ENCODE measurements around the gene PTPRA. TPM values are rescaled to one million over a fixed set of nuclear protein-coding genes. Genes with fewer than 3 reads are reported as not detected.

The PTPRA gene
- total RNA-seq, 2 experiments from 2014 or later = 65.4 to 69.5 TPM

DNA sequence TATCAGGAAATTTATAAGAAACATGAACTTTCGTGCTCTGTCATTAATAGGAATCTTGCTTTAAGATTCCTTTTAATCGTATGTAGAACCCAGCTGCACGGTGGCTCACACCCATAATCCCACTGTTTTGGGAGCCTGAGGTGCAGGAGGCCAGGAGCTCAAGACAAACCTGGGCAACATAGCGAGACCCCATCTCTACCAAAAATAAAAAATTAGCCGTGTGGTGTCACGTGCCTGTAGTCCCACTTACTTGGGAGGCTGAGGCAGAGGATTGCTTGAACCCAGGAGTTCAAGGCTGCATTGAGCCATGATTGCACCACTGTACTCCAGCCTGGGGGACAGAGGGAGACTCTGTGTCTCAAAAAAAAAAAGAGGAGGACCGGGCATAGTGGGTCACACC, 7.4 kb downstream of the PTPRA start:
- Histone ChIP-seq H3K4me3 (ENCODE audit: low read length) (no peak overlapping the region), H3K4me1 (ENCODE audit: insufficient read depth, low read length) (peaks cover 25% of the 10 kb centered on the region), H3K9me3 (ENCODE audit: control insufficient read depth in 1 of 2, insufficient read depth in 1 of 2, low read length in 2 of 2) (no peaks in the 10 kb centered on the region), H3K27ac (ENCODE audit: low read depth in 1 of 2, low read length in 2 of 2) (no peak overlapping the region), H3K36me3 (ENCODE audit: insufficient read depth, low read length) (peaks cover 4% of the 10 kb centered on the region), H3K27me3 (ENCODE audit: control insufficient read depth in 1 of 2, insufficient read depth in 2 of 2, low read length in 2 of 2) (no peaks in the 10 kb centered on the region)
- Mint-ChIP-seq H3K27ac (no peak overlapping the region), H3K27me3 (no peaks in the 10 kb centered on the region), H3K4me1 (ENCODE audit: low read depth) (peaks cover 60% of the 10 kb centered on the region), H3K4me3 (no peak overlapping the region), H3K9me3 (no peaks in the 10 kb centered on the region), H3K36me3 (ENCODE audit: low read depth) (peaks cover 20% of the 10 kb centered on the region)
- TF ChIP-seq, protein P1, sequence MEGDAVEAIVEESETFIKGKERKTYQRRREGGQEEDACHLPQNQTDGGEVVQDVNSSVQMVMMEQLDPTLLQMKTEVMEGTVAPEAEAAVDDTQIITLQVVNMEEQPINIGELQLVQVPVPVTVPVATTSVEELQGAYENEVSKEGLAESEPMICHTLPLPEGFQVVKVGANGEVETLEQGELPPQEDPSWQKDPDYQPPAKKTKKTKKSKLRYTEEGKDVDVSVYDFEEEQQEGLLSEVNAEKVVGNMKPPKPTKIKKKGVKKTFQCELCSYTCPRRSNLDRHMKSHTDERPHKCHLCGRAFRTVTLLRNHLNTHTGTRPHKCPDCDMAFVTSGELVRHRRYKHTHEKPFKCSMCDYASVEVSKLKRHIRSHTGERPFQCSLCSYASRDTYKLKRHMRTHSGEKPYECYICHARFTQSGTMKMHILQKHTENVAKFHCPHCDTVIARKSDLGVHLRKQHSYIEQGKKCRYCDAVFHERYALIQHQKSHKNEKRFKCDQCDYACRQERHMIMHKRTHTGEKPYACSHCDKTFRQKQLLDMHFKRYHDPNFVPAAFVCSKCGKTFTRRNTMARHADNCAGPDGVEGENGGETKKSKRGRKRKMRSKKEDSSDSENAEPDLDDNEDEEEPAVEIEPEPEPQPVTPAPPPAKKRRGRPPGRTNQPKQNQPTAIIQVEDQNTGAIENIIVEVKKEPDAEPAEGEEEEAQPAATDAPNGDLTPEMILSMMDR (IDR thresholded peaks at IDR 0.05) = no peak
- ChIA-PET POLR2A (interaction anchor here (0.6 kb wide), 1 partner anchor 49 kb away, joined by 6 read pairs; no protein-coding TSS in a partner anchor), CTCF (no interaction called here)
- intact Hi-C loops (cut with DNase I, micrococcal nuclease) = no loop called here
- DNase-seq = no peak
- ATAC-seq (ENCODE audit: poor library complexity) = no peak

DNA sequence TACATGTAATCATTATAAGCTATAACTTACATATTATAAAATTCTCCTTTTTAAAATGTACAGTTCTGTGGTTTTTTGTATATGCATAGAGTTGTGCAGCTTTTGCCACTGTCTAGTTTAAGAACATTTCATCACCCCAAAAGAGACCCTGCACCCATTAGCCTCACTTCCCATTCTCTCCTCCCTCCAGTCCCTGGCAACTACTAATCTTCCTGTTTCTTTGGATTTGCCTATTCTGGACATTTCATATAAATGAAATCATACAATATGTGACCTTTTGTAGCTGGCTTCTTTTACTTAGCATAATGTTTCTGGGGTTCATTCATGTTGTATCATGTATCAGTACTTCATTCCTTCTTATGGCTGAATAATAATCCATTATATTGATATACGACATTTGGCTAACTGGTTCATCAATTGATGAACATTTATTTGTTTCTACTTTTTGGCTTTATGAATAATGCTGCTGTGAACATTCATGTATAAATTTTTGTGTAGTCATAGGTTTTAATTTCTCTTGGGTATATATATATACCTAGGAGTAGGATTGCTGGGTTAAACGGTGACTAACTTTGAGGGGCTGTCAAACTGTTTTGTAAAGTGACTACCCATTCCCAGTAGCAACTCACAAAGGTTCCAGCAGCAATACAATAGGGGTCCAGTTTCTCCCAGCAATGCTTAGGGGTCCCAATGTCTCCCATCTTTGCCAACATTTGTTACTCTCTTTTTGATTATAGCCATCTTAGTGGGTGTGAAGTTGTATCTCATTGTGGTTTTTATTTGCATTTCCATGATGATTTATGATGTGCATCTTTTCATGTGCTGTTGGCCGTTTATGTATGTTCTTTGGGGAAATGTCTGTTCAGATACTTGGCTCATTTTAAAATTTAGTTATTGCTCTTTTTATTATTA, 10.7 kb downstream of the PTPRA start:
- H3K27ac ChIP-seq (ENCODE audit: low read depth in 1 of 2, low read length in 2 of 2) = no peak overlapping the region
- DNase-seq = no peak
- Mint-ChIP-seq H3K27me3 (no peaks in the 10 kb centered on the region), H3K4me3 (peak overlapping the region; percentile 3), H3K36me3 (ENCODE audit: low read depth) (peaks cover 8% of the 10 kb centered on the region), H3K9me3 (no peaks in the 10 kb centered on the region), H3K27ac (no peak overlapping the region), H3K4me1 (ENCODE audit: low read depth) (peaks cover 57% of the 10 kb centered on the region)
- peaks cover 19% of the 10 kb centered on the region for H3K4me1 ChIP-seq (ENCODE audit: insufficient read depth, low read length)
- no peak overlapping the region for H3K4me3 ChIP-seq (ENCODE audit: low read length)
- intact Hi-C loops (cut with DNase I, micrococcal nuclease) = no loop called here
- H3K27me3 ChIP-seq (ENCODE audit: control insufficient read depth in 1 of 2, insufficient read depth in 2 of 2, low read length in 2 of 2) = no peaks in the 10 kb centered on the region
- ATAC-seq (ENCODE audit: poor library complexity) = no peak
- CTCF ChIA-PET = no interaction called here
- POLR2A ChIA-PET = no interaction called here
- H3K36me3 ChIP-seq (ENCODE audit: insufficient read depth, low read length) = peaks cover 4% of the 10 kb centered on the region
- TF ChIP-seq, protein P1 (IDR thresholded peaks at IDR 0.05) = no peak
- H3K9me3 ChIP-seq (ENCODE audit: control insufficient read depth in 1 of 2, insufficient read depth in 1 of 2, low read length in 2 of 2) = no peaks in the 10 kb centered on the region

DNA sequence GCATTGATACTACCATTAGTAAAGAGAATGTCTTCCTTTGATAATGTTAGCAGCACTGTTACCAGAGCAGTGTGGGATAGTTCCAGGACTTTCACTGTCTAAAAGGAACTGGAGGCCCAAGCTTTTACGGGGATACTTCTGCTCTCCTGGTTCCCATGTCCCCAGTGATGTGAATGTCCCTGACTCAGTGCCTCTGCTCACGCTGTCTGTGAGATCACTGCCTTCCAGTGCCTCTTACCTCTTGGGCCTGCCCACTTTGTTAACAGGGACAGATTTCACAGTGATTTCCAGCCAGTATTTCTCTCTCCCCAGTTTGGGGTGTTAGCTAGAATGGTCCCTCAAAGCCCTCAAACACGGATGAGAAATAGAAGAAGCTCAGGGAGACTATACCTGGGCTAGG, 14.4 kb downstream of the PTPRA start:
- H3K9me3 ChIP-seq (ENCODE audit: control insufficient read depth in 1 of 2, insufficient read depth in 1 of 2, low read length in 2 of 2) = no peaks in the 10 kb centered on the region
- Mint-ChIP-seq H3K27me3 (no peaks in the 10 kb centered on the region), H3K36me3 (ENCODE audit: low read depth) (peaks cover 12% of the 10 kb centered on the region), H3K4me1 (ENCODE audit: low read depth) (peaks cover 71% of the 10 kb centered on the region), H3K4me3 (no peak overlapping the region), H3K9me3 (no peaks in the 10 kb centered on the region), H3K27ac (no peak overlapping the region)
- TF ChIP-seq, protein P1 (IDR thresholded peaks at IDR 0.05) = no peak
- H3K4me3 ChIP-seq (ENCODE audit: low read length) = no peak overlapping the region
- no peaks in the 10 kb centered on the region for H3K27me3 ChIP-seq (ENCODE audit: control insufficient read depth in 1 of 2, insufficient read depth in 2 of 2, low read length in 2 of 2)
- intact Hi-C loops (cut with DNase I, micrococcal nuclease) = loop anchor here in 1 of 2 experiments (2.0 kb wide), 1 partner anchor 15 kb away; the partner anchor contains the start of gene PTPRA
- H3K4me1 ChIP-seq (ENCODE audit: insufficient read depth, low read length) = peaks cover 8% of the 10 kb centered on the region
- no peak for DNase-seq
- H3K27ac ChIP-seq (ENCODE audit: low read depth in 1 of 2, low read length in 2 of 2) = no peak overlapping the region
- no peak for ATAC-seq (ENCODE audit: poor library complexity)
- ChIA-PET CTCF (interaction anchor here (1.2 kb wide), 1 partner anchor 15 kb away, joined by 4 read pairs; no protein-coding TSS in a partner anchor), POLR2A (interaction anchor here (0.6 kb wide), 1 partner anchor 19 kb away, joined by 3 read pairs; no protein-coding TSS in a partner anchor)
- no peaks in the 10 kb centered on the region for H3K36me3 ChIP-seq (ENCODE audit: insufficient read depth, low read length)

Measured in CD4-positive, alpha-beta T cell (primary cell).